Measurements from ENCODE around the gene FHL1.

FHL1 gene

DNA sequence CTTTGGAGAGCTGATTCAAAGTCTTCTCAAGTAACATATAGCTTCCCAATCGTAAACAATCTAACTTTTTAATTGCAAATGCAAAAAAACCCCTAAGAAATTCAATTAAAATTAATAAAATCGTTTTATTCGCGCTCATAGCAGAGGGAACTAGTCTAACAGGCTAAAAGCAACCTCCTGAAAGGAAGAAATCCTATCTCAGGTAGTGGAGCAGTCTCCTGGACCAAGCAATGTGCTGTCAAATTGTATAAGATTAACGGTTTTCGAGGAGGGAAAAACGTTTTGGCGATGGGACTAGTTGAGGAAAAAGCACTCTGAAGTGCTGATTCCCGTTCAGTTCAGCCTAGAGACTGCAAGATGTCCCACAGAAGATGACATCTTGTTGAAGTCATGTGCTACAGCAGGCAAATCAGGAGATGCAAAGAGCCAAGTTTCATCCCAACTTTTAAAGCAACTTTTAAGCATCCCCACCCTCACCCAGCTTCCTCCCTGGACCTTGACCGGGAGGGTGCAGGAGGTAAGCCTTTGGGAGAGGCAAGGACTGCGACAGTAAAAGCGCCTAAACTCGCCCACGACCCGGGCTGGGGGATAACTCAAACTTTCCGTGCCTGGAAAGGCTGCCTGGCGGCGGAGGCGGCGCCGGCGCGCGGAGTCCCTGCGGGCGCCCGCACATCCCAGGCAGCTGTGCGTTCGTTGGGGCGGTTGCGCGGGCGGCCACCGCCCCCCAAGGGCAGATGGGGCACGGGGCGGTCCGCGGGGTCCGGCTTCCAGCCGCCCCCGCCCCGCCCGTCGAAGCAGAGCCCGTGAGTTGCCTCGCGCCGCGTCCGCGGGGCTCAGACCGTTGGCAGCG is 103.1 kb downstream of the FHL1 start:
- H3K4me3 ChIP-seq (ENCODE audit: low read depth, low read length): peak overlapping the region; percentile 67
- TF ChIP-seq, protein P1, sequence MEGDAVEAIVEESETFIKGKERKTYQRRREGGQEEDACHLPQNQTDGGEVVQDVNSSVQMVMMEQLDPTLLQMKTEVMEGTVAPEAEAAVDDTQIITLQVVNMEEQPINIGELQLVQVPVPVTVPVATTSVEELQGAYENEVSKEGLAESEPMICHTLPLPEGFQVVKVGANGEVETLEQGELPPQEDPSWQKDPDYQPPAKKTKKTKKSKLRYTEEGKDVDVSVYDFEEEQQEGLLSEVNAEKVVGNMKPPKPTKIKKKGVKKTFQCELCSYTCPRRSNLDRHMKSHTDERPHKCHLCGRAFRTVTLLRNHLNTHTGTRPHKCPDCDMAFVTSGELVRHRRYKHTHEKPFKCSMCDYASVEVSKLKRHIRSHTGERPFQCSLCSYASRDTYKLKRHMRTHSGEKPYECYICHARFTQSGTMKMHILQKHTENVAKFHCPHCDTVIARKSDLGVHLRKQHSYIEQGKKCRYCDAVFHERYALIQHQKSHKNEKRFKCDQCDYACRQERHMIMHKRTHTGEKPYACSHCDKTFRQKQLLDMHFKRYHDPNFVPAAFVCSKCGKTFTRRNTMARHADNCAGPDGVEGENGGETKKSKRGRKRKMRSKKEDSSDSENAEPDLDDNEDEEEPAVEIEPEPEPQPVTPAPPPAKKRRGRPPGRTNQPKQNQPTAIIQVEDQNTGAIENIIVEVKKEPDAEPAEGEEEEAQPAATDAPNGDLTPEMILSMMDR (IDR thresholded peaks at IDR 0.05; ENCODE audit: low read depth, low read length): no peak

DNA sequence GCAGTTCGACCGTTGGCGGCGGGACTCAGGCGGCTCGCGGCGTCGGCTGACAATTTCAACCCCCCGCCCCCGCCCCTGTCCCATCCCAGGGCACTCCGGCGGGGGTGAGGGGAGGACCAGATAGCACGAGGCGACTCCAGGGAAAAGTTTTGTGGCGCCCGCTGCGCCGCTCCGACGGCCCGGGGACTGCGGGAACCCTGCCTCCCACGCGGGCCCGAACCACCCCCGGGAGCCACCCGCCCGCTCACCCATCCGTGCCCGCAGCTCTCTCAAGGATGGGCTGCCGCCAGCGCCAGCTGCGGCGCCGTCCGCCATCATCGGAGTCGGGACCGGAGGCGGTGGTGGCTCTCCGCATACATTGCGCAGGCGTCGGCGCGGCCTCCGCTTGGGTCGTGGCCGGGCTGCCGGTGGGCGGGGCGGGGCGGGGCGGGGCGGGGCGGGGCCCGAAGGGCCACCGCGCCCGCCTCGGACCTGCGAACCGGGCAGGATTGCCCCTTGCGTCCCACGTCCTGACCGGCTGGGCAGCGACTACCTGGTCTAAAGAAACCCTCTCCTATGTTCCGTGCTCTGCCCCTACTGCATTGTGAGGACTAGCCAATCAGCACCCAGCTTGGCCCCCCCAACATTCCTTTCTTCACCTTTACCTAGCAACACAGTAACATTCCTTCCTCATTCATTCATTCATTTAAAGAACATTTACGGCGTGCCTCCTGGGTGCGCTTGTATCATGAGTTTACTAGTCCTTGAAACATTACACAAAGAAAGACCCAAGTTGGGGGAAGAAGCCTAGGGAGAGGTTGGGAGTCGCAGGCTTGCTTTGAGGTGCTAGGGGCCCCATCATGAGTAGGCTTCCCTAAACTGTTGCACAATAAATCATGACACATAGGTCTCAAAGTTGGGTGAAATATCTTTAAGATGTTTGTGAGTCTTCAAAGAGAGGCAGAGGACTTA is 104.0 kb downstream of the FHL1 start, which contains the start of gene MAP7D3:
TSS of gene MAP7D3 (minus strand) at position 360 of the 951 bp plus-strand sequence. CDS start at position 318, 42 bp downstream.
- TF ChIP-seq, protein P1 (IDR thresholded peaks at IDR 0.05; ENCODE audit: low read depth, low read length): no peak
- peak within 1 kb of the TSS; percentile 67 for H3K4me3 ChIP-seq (ENCODE audit: low read depth, low read length)

DNA sequence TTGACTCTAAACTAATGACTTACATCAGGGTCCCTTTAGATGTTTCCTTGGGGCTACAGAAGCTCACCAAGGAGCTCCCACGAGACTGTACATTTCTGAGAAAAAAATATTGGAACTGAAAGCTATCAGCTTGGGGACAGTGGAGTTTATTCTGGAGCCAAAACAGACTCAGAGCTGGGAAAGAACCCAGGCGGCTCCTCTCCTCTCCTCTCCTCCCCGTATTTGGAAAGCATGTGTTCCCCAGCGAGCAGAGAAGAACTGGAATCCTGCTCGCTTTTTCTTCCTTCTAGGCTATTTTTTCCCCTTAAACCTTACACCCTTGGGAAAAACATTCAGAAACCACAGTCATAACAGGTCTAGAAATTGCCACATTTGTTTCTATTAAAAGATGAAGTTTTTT is 108.2 kb downstream of the FHL1 start:
- H3K4me3 ChIP-seq (ENCODE audit: low read depth, low read length): no peak overlapping the region
- TF ChIP-seq, protein P1 (IDR thresholded peaks at IDR 0.05; ENCODE audit: low read depth, low read length): no peak

DNA sequence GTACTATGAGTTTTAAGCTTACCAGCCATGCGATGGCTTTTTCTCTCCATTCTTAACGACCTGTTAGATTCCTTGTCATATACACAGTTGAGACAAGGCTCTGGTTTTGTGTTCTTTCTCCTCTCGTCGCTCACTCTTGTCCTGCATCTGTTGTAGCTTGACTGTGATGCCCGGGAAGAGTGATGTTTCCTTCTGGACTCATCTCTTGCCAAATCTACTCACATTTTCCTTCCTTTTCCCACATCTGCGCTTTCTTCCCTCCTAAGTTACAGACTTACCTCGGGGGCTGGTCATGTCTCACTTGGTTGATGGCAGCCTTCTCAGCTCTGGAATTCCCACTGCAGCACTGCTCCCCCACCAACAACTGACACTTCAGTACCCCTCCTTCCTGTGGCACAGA is 108.7 kb downstream of the FHL1 start:
- TF ChIP-seq, protein P1 (IDR thresholded peaks at IDR 0.05; ENCODE audit: low read depth, low read length): no peak
- no peak overlapping the region for H3K4me3 ChIP-seq (ENCODE audit: low read depth, low read length)

DNA sequence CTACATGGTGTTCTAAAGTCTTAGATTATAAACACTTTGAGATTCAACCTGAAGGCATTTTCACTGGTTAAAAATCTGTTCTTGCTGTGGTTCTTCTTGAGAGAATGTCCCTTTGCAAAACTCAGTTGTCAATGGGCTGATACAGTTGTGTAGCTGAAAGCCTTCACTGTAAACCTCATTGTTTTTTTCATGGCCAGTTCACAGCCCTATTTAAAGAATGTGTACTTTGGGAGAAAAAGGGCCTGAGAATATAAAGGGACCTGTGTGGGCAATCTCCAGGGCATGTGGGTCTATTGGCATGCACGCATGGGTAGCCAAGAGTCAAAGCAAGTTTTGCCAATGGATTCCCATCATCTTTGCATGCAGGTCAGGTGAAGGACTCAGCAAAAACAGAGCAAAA is 111.6 kb downstream of the FHL1 start:
- no peak overlapping the region for H3K4me3 ChIP-seq (ENCODE audit: low read depth, low read length)
- TF ChIP-seq, protein P1 (IDR thresholded peaks at IDR 0.05; ENCODE audit: low read depth, low read length): no peak

DNA sequence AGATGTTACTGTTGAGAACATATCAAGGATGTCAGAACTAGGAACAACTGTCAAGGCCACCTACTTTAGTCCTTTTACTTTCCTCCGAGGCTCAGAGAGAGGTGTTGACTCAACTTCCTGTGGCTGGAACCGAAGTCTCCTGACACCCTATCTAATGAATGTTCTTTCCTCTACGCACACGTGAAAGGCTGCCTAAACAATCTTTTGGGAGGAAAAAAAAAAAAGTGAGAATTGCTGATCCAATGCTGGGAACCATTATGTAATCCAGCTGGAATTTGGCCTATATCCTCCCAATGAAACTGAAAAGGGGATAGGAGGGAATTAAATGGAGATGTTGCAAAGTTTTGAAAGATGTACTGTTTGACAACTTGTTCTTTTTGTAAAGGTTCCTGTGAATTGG is 112.2 kb downstream of the FHL1 start:
- TF ChIP-seq, protein P1 (IDR thresholded peaks at IDR 0.05; ENCODE audit: low read depth, low read length): no peak
- no peak overlapping the region for H3K4me3 ChIP-seq (ENCODE audit: low read depth, low read length)
